Measurements from ENCODE around the gene RNF133. TPM values are rescaled to one million over a fixed set of nuclear protein-coding genes. Genes with fewer than 3 reads are reported as not detected.

Gene RNF133
- total RNA-seq, 1 experiment from 2014 or later: not detected

DNA sequence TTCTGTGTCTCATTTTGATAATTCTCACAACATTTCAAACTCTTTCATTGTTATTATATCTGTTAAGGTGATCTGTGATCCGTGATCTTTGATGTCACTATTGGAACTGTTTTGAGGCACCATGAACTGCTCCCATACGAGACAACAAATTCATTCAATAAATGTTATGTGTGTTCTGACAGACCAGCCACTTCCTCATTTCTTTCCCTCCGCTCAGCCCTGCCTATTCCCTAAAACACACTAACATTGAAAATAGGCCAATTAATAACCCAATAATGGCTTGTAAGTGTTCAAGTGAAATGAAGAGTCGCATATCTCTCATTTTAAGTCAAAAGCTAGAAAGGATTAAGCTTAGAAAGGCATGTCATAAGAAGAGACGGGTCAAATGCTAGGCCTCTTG is 45.2 kb downstream of the RNF133 start:
- in situ Hi-C loops (cut with HindIII; ENCODE audit: low sequenced_read_pairs): no loop called here
- no peak for DNase-seq (ENCODE audit: low spot score)

DNA sequence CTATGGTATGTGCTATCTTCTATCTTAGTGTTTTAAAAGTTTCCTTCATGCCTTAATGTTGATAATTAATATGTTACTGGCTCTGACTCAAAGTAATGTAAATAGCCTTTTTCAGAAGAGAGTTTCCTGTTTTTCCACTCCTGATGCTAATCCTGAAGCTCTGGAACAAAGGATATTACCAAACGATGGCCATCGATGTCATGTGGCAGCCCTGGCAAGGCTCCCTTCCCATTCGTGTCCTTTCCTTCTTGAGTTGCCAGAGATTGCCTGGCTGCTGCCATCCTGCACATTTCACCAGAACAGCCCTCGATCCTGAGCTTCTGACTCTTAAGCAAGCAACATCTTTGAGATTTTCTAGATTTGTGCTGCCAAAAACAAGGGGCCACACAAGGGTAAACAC is 46.0 kb downstream of the RNF133 start:
- peak; percentile 79 for DNase-seq (ENCODE audit: low spot score)
- in situ Hi-C loops (cut with HindIII; ENCODE audit: low sequenced_read_pairs): no loop called here

DNA sequence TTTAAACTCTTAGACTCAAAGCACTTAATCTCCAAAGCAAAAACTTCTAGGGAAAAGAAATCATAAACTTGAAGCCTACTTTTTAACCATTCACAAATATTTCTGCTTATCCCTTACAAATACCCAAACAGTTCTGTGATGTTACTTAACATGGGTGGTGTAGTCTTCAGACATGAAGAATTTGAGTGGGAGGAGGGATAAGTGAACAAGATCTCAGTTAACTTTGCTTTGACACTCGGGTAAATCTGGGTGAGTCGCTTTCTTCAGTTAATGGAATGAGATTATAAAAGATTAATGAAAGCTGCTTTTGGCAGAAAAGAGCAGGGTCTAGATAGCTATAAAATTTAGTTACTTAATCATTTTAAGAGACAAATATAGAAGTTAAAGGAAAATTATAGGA is 47.5 kb downstream of the RNF133 start:
- no peak for DNase-seq (ENCODE audit: low spot score)
- in situ Hi-C loops (cut with HindIII; ENCODE audit: low sequenced_read_pairs): no loop called here

Other genes with a start within 250 kb of the RNF133 start
- gene RNF148, start 3.8 kb upstream of the RNF133 start, total RNA-seq (2014; rRNA removed; shearing (Covaris generic)): not detected in 2 replicates
- 0.25 and 0.31 TPM in 2 replicates for gene CADPS2, start 187.3 kb upstream of the RNF133 start, total RNA-seq (2014; rRNA removed; shearing (Covaris generic))